Subcutaneous abdominal adipose tissue (tissue), 5 donors: ENCODE results near the gene POLR3C.
"Not testable (repeated sequence)": the region's sequence is repeated elsewhere in the genome, so short reads cannot be mapped to it uniquely, and the experiment has no call there.

Experiments
- H3K27ac ChIP-seq: one replicate; pipeline ENCODE4 v1.7.0; 2013; ENCODE audit warnings: low read depth, mild to moderate bottlenecking, inconsistent platforms, low read length, moderate library complexity
- H3K27me3 ChIP-seq, 5 donors: one replicate each; pipeline ENCODE4 v1.7.0; 2013; ENCODE audit warnings: low read length in 5 of 5, inconsistent platforms in 1 of 5; ENCODE audit not compliant: control insufficient read depth in 5 of 5, insufficient read depth in 4 of 5
- H3K36me3 ChIP-seq, 5 donors: one replicate each; pipeline ENCODE4 v1.7.0; 2013; ENCODE audit warnings: low read length in 5 of 5; ENCODE audit not compliant: control insufficient read depth in 5 of 5, insufficient read depth in 5 of 5
- H3K4me1 ChIP-seq, 5 donors: one replicate each; pipeline ENCODE4 v1.7.0; 2013; ENCODE audit warnings: low read length in 5 of 5, mild to moderate bottlenecking in 3 of 5, moderate library complexity in 1 of 5; ENCODE audit not compliant: control insufficient read depth in 5 of 5, insufficient read depth in 5 of 5
- H3K4me3 ChIP-seq, 5 donors: one replicate each; pipeline ENCODE4 v1.7.0; 2013; ENCODE audit warnings: low read length in 5 of 5, low read depth in 1 of 5
- H3K9ac ChIP-seq, 5 donors: one replicate each; pipeline ENCODE4 v1.7.0; 2013; ENCODE audit warnings: low read length in 5 of 5, mild to moderate bottlenecking in 4 of 5, moderate library complexity in 3 of 5
- H3K9me3 ChIP-seq, 5 donors: one replicate each; pipeline ENCODE4 v1.7.0; 2013; ENCODE audit warnings: low read length in 5 of 5; ENCODE audit not compliant: control insufficient read depth in 5 of 5
- donor health status: healthy.
- donor health status: healthy.
- donor health status: healthy.
- donor health status: healthy.
- donor health status: healthy.

POLR3C gene

GRCh38 chr1:145791860-145792259, 32.1 kb upstream of the POLR3C start:
- H3K36me3 ChIP-seq, result peaks cover 0 to 12% (median 9%) of the 10 kb centered on the region in 5 donors

DNA sequence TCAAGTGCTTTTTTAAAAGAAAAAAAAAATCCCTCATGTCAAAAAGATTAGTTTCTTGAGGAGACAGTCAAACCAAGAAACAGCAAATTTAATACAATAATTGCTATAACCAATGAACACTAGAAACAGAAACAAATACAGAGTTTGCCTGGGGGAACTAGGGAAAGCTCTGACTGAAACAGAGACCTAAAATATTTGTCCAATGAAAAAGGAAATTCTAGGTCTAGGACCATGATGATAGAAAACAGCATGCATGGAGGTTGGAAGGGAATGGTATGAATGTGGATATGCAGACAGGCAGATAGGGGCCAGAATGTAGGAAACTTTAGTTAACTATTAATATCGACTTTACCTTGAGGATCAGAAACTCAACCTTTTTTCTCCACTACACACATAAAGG, 31.5 kb upstream of the POLR3C start:
- Histone ChIP-seq H3K27me3 (no peaks in the 10 kb centered on the region), H3K9me3 (peaks cover 0 to 12% (median 5%) of the 10 kb centered on the region in 5 donors), H3K4me1 (no peaks in the 10 kb centered on the region), H3K36me3 (peaks cover 0 to 12% (median 9%) of the 10 kb centered on the region in 5 donors), H3K9ac (no peak overlapping the region), H3K27ac (no peak overlapping the region), H3K4me3 (no peak overlapping the region)

More at GRCh38 chr1:145791860-145792259, 32.1 kb upstream of the POLR3C start:
- not testable (repeated sequence) for H3K9ac ChIP-seq, H3K9me3 ChIP-seq, H3K4me3 ChIP-seq, H3K27me3 ChIP-seq, H3K27ac ChIP-seq, H3K4me1 ChIP-seq

- H3K9ac ChIP-seq, result no peak overlapping the region
Observed at GRCh38 chr1:145795257-145795881, 28.6 kb upstream of the POLR3C start.

GRCh38 chr1:145796753-145797152, 27.2 kb upstream of the POLR3C start:
- Histone ChIP-seq H3K36me3 (peaks cover 0 to 5% (median 0%) of the 10 kb centered on the region in 5 donors), H3K9ac (no peak overlapping the region), H3K4me1 (peaks cover 0 to 10% (median 6%) of the 10 kb centered on the region in 5 donors), H3K27me3 (no peaks in the 10 kb centered on the region), H3K9me3 (peaks cover 0 to 13% (median 5%) of the 10 kb centered on the region in 5 donors), H3K27ac (no peak overlapping the region), H3K4me3 (no peak overlapping the region)

More at GRCh38 chr1:145795257-145795881, 28.6 kb upstream of the POLR3C start:
- peaks cover 0 to 5% (median 0%) of the 10 kb centered on the region in 5 donors for H3K36me3 ChIP-seq
- H3K9me3 ChIP-seq, result peaks cover 0 to 13% (median 5%) of the 10 kb centered on the region in 5 donors
- no peak overlapping the region for H3K4me3 ChIP-seq
- no peak overlapping the region for H3K27ac ChIP-seq
- peaks cover 0 to under 1% (median under 1%) of the 10 kb centered on the region in 5 donors for H3K4me1 ChIP-seq
- no peaks in the 10 kb centered on the region for H3K27me3 ChIP-seq

DNA sequence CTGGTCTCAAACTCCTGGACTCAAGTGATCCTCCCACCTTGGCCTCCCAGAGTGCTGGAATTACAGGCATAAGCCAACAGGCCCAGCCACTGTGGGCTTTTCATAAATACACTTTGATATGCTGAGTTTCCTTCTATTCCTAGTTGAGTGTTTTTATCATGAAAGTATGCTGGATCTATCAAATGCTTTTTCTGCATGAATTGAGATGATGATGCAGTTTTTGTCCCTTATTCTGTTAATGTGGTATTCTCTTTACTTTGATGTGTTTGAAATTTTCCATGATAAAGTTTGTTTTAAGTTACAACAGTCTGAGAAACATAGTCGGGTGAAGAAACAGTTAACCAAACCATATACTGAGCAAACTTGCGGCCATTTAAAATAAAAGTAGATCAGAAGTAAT, 24.2 kb upstream of the POLR3C start:
- peaks cover 0 to 16% (median 6%) of the 10 kb centered on the region in 5 donors for H3K4me1 ChIP-seq
- no peak overlapping the region for H3K27ac ChIP-seq
- H3K4me3 ChIP-seq, result no peak overlapping the region
- H3K9ac ChIP-seq, result no peak overlapping the region
- H3K27me3 ChIP-seq, result no peaks in the 10 kb centered on the region
- no peaks in the 10 kb centered on the region for H3K36me3 ChIP-seq
- H3K9me3 ChIP-seq, result peaks cover 0 to 13% (median 5%) of the 10 kb centered on the region in 5 donors

DNA sequence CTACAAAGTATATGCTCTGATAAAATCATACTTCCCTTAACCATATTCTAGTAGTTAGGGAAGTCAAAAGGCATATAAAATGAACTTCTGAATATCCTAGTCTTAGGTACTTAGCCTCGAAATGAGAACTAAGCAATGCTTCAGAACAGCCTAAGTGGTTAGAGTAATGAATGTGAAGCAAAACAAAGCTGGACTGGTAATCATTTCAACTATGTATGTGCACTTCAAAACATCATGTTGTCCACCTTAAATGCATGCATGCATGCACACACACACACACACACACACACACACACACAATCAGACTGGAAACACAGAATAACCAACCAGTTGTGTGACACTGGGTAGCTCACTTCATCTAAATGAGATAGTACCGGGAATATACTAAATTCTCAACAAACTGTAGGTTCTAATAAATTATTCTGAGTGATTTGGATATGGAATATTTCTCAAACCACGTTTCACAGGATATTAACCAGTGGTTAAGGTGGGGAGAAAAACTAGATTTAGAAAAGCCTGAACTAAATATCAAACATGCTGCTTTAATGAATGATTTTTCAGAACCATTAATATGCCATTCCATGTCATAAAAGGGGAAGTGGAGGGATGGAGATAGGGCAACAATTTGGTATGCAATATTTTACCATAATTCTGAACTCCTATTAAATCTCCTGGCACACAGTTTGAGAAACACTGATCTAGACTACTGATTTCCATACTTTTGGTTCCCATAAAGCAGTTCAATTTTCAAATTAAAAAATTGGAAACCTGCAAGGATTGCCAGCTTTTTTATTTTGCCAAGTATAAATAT, 19.6 kb upstream of the POLR3C start:
- peaks cover 0 to 16% (median 6%) of the 10 kb centered on the region in 5 donors for H3K4me1 ChIP-seq
- no peaks in the 10 kb centered on the region for H3K9me3 ChIP-seq
- H3K27me3 ChIP-seq, result no peaks in the 10 kb centered on the region
- H3K36me3 ChIP-seq, result no peaks in the 10 kb centered on the region
- no peak overlapping the region for H3K27ac ChIP-seq
- H3K4me3 ChIP-seq, result no peak overlapping the region
- no peak overlapping the region for H3K9ac ChIP-seq

GRCh38 chr1:145805057-145805456, 18.9 kb upstream of the POLR3C start:
- H3K27ac ChIP-seq, result no peak overlapping the region
- H3K27me3 ChIP-seq, result no peaks in the 10 kb centered on the region
- H3K9me3 ChIP-seq, result no peaks in the 10 kb centered on the region
- no peaks in the 10 kb centered on the region for H3K36me3 ChIP-seq
- no peak overlapping the region for H3K4me3 ChIP-seq
- H3K4me1 ChIP-seq, result peaks cover 0 to 16% (median 6%) of the 10 kb centered on the region in 5 donors
- no peak overlapping the region for H3K9ac ChIP-seq

DNA sequence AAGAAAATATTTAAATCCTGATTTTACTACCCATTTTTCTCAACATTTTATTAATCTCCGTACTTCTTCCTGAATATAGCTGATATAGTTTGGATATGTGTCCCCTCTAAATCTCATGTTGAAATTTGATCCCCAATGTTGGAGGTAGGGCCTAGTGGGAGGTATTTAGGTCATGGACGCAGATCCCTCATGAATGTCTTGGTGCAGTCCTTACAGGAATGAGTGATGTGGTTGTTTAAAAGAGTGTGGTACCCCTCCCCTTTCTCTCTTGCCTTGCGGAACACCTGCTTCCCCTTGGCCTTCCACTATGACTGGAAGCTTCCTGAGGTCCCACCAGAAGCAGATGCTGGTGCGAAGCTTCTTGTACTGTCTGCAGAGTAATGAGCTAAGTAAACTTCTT, 17.6 kb upstream of the POLR3C start:
- H3K36me3 ChIP-seq, result no peaks in the 10 kb centered on the region
- H3K9me3 ChIP-seq, result no peaks in the 10 kb centered on the region
- peaks cover 0 to 6% (median 0%) of the 10 kb centered on the region in 5 donors for H3K4me1 ChIP-seq
- no peak overlapping the region for H3K4me3 ChIP-seq
- H3K27ac ChIP-seq, result no peak overlapping the region
- no peak overlapping the region for H3K9ac ChIP-seq
- no peaks in the 10 kb centered on the region for H3K27me3 ChIP-seq

DNA sequence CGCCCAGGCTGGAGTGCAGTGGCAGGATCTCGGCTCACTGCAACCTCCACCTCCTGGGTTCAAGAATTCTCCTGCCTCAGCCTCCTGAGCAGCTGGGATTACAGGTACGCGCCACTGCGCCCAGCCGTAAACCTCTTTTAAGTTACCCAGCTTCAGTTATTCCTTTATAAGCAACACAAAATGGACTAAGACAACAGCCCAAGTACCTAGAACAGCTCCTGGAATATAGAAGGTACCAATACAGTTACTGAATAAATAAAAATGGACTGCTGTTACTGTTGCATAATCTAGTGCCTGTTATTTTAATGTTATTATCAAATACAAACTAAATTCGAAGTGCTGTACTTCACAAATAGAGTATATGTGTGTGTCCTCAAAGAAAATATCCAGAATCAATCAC, 17.2 kb upstream of the POLR3C start:
- Histone ChIP-seq H3K4me1 (peaks cover 0 to 6% (median 0%) of the 10 kb centered on the region in 5 donors), H3K27me3 (no peaks in the 10 kb centered on the region), H3K9ac (no peak overlapping the region), H3K27ac (no peak overlapping the region), H3K9me3 (no peaks in the 10 kb centered on the region), H3K4me3 (no peak overlapping the region), H3K36me3 (no peaks in the 10 kb centered on the region)
